ENCODE results near the gene GPS2. TPM values are rescaled to one million over a fixed set of nuclear protein-coding genes. Genes with fewer than 3 reads are reported as not detected.

GPS2 gene
- total and polyA plus RNA-seq, 10 of the 15 experiments (the other 5 are each of a cell fraction or from before 2014, with no cell fraction given) = 10.2 to 96.4 (median 42.5) TPM

- TF ChIP-seq YY1 (IDR thresholded peaks at IDR 0.05; ENCODE audit: low read depth, low read length) = peak; percentile 49; the same call in 1 of the 2 replicates
- peak; percentile 65; the same call in 1 of the 2 replicates for TF ChIP-seq FOXM1 (IDR thresholded peaks at IDR 0.05; ENCODE audit: low read depth, low read length)
- peak; percentile 64 for TF ChIP-seq TAF1 (IDR thresholded peaks at IDR 0.05; ENCODE audit: borderline replicate concordance, low read depth, low read length)
- no peak for TF ChIP-seq MAX (IDR thresholded peaks at IDR 0.05; ENCODE audit: low read depth, low read length)
- no peak for TF ChIP-seq E4F1 (IDR thresholded peaks at IDR 0.05; ENCODE audit: borderline replicate concordance, partially characterized antibody)
- no peak for TF ChIP-seq FOS (IDR thresholded peaks at IDR 0.05; ENCODE audit: borderline replicate concordance, extremely low read depth, insufficient read length)
- no peak for TF ChIP-seq CEBPB (IDR thresholded peaks at IDR 0.05; ENCODE audit: borderline replicate concordance in 1 of 2, low read depth in 2 of 2, low read length in 2 of 2)
- no peak for TF ChIP-seq BMI1 (IDR thresholded peaks at IDR 0.05; ENCODE audit: borderline replicate concordance)
- no peak for TF ChIP-seq SREBF2 (IDR thresholded peaks at IDR 0.05; ENCODE audit: low read length)
- TF ChIP-seq ATF3 (IDR thresholded peaks at IDR 0.05; ENCODE audit: borderline replicate concordance, extremely low read depth, low read depth, low read length) = no peak
- peak; percentile 30; the same call in 1 of the 2 replicates for TF ChIP-seq HDGF (IDR thresholded peaks at IDR 0.05)
- peak; percentile 28 to 32; a peak in 2 of 4 replicates for TF ChIP-seq BHLHE40 (IDR thresholded peaks at IDR 0.05; ENCODE audit: borderline replicate concordance in 1 of 2, low read depth in 2 of 2, low read length in 1 of 2)
- TF ChIP-seq ZBTB33 (IDR thresholded peaks at IDR 0.05) = no peak
- no peak for TF ChIP-seq E2F4 (IDR thresholded peaks at IDR 0.05; ENCODE audit: low read depth, low read length)
- TF ChIP-seq KLF5 (IDR thresholded peaks at IDR 0.05; ENCODE audit: partially characterized antibody) = no peak
- TF ChIP-seq ZNF207 (IDR thresholded peaks at IDR 0.05; ENCODE audit: borderline replicate concordance) = no peak
- peak; percentile 61 for TF ChIP-seq SIN3A (IDR thresholded peaks at IDR 0.05; ENCODE audit: low read depth, low read length)
- no peak for TF ChIP-seq CTCF (IDR thresholded peaks at IDR 0.05 in 2 of 3, conservative IDR thresholded peaks at IDR 0.05 in 1 of 3; ENCODE audit: control insufficient read depth in 2 of 3, extremely low read depth in 1 of 3, insufficient read depth in 1 of 3, low read depth in 3 of 3, low read length in 3 of 3)
- peak; percentile 31 for TF ChIP-seq SMAD5 (IDR thresholded peaks at IDR 0.05; ENCODE audit: low read depth)
- no peak for TF ChIP-seq NFYA (IDR thresholded peaks at IDR 0.05; ENCODE audit: borderline replicate concordance, low read depth, low read length)
- no peak for TF ChIP-seq POU2F2 (IDR thresholded peaks at IDR 0.05; ENCODE audit: borderline replicate concordance, low read depth, low read length)
These were observed 6.3 kb downstream of the GPS2 start (continued) for GRCh38 chr17:7308625-7309433.

All from GM12878 (cell line).